ENCODE measurements around the gene C16orf89. TPM values are rescaled to one million over a fixed set of nuclear protein-coding genes. Genes with fewer than 3 reads are reported as not detected.
"Not testable (repeated sequence)": the region's sequence is repeated elsewhere in the genome, so short reads cannot be mapped to it uniquely, and the experiment has no call there.

Gene C16orf89
- total RNA-seq, 1 experiment from 2014 or later: not detected

DNA sequence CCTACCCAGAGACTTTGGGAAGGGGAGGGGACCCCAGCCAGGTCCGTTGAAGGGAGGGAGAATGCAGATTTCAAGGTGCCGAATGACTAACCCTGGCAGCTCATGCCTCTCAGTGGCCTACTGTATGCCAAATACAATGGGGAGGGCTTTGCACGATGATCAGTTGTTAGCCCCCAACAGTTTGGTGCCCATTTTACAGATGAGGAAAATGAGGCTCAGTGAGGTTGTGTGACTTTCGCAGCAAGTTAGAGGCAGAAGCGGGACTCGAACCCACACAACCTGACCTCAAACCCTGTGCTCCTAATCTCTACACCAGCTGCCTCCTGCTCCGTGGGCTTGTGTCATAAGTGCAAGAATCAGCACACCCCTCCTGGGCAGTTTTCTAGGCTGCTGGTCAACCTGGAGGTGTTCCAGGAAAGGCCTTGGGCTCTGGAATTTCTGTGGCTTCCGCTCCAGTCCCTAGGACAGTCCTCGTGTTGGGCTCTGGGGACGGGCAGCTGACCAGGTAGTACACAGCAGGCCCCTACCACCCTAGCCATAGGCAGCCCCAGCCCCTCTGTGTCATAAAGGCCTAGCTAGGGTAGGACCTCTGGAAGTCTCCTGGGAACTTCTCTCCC lies 20.1 kb downstream of the C16orf89 start:
- Histone ChIP-seq H3K9me3 (ENCODE audit: low read depth, low read length, poor library complexity, severe bottlenecking) (no peaks in the 10 kb centered on the region), H3K4me1 (ENCODE audit: insufficient read depth, low read length, poor library complexity, severe bottlenecking) (no peaks in the 10 kb centered on the region), H3K4me3 (ENCODE audit: low read depth, low read length, poor library complexity, severe bottlenecking) (no peak overlapping the region), H3K27me3 (replicated peaks; ENCODE audit: insufficient read depth, low read depth, low read length, poor library complexity) (peaks cover 43% of the 10 kb centered on the region), H3K36me3 (ENCODE audit: insufficient read depth, low read length, poor library complexity, severe bottlenecking) (no peaks in the 10 kb centered on the region), H3K27ac (ENCODE audit: low read depth, low read length, poor library complexity, severe bottlenecking) (no peak overlapping the region)
- intact Hi-C loops (cut with micrococcal nuclease; ENCODE audit: unreplicated experiment): no loop called here
- no TSS peak for BruUV-seq (replicated peaks)
- ChIA-PET CTCF (no interaction called here), POLR2A (ENCODE audit: low non-redundant PET) (no interaction called here)
- no peak for DNase-seq (ENCODE audit: low spot score)
- TF ChIP-seq, protein P1, sequence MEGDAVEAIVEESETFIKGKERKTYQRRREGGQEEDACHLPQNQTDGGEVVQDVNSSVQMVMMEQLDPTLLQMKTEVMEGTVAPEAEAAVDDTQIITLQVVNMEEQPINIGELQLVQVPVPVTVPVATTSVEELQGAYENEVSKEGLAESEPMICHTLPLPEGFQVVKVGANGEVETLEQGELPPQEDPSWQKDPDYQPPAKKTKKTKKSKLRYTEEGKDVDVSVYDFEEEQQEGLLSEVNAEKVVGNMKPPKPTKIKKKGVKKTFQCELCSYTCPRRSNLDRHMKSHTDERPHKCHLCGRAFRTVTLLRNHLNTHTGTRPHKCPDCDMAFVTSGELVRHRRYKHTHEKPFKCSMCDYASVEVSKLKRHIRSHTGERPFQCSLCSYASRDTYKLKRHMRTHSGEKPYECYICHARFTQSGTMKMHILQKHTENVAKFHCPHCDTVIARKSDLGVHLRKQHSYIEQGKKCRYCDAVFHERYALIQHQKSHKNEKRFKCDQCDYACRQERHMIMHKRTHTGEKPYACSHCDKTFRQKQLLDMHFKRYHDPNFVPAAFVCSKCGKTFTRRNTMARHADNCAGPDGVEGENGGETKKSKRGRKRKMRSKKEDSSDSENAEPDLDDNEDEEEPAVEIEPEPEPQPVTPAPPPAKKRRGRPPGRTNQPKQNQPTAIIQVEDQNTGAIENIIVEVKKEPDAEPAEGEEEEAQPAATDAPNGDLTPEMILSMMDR (conservative IDR thresholded peaks at IDR 0.05; ENCODE audit: low read depth, low read length): no peak
- no peak for TF ChIP-seq EZH2 (IDR thresholded peaks at IDR 0.05; ENCODE audit: borderline replicate concordance, low read depth, low read length, poor library complexity, severe bottlenecking)

DNA sequence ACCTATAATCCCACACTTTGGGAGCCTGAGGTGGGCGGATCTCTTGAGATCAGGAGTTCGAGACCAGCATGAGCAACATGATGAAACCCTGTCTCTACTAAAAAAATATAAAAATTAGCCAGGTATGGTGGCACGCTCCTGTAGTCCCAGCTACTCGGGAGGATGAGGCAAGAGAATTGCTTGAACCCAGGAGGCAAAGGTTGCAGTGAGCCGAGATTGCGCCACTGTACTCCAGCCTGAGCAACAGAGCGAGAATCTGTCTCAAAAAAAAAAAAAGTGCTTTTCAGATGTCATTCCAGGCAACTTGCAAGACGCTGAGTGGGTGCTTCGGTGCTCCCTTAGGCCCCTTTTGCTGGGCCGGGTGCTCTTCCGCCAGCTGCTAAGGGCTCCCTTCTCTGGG lies 21.2 kb downstream of the C16orf89 start:
- DNase-seq (ENCODE audit: low spot score); H3K36me3 ChIP-seq (ENCODE audit: insufficient read depth, low read length, poor library complexity, severe bottlenecking); POLR2A ChIA-PET (ENCODE audit: low non-redundant PET); H3K27ac ChIP-seq (ENCODE audit: low read depth, low read length, poor library complexity, severe bottlenecking); CTCF ChIA-PET; H3K4me3 ChIP-seq (ENCODE audit: low read depth, low read length, poor library complexity, severe bottlenecking); BruUV-seq (replicated peaks); H3K9me3 ChIP-seq (ENCODE audit: low read depth, low read length, poor library complexity, severe bottlenecking); intact Hi-C loops (cut with micrococcal nuclease; ENCODE audit: unreplicated experiment); H3K4me1 ChIP-seq (ENCODE audit: insufficient read depth, low read length, poor library complexity, severe bottlenecking): not testable (repeated sequence)
- peaks cover 48% of the 10 kb centered on the region for H3K27me3 ChIP-seq (replicated peaks; ENCODE audit: insufficient read depth, low read depth, low read length, poor library complexity)

DNA sequence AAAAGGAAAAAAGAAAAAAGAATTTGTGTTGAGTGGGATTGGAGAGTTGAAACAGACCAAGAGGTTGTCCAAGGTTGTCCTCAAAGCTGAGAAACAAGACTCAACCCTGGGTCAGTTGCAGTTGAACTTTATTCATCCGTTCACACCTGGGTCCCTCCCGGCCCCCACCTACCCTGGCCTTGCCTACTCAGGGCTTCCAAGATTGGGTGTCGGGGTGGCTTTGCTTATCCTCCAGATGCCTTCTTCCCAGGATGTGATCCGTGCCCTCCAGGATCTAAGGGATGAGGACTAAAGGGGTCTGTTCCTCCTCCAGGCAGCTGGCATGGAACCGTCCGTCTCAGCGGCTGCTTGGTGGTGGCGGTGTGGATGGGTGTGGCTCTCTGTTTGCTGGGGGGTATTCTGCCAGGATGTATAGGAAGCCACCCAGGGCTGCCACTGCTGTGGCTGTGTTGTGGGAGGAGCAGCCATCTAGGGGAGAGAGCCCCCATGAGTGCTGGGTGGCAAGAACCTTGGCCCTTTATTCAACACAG lies 21.7 kb downstream of the C16orf89 start:
- no peak for TF ChIP-seq EZH2 (IDR thresholded peaks at IDR 0.05; ENCODE audit: borderline replicate concordance, low read depth, low read length, poor library complexity, severe bottlenecking)
- TF ChIP-seq, protein P1 (conservative IDR thresholded peaks at IDR 0.05; ENCODE audit: low read depth, low read length): no peak
- ChIA-PET CTCF (no interaction called here), POLR2A (ENCODE audit: low non-redundant PET) (no interaction called here)
- no peaks in the 10 kb centered on the region for H3K9me3 ChIP-seq (ENCODE audit: low read depth, low read length, poor library complexity, severe bottlenecking)
- DNase-seq (ENCODE audit: low spot score): no peak
- BruUV-seq (replicated peaks): no TSS peak
- H3K4me1 ChIP-seq (ENCODE audit: insufficient read depth, low read length, poor library complexity, severe bottlenecking): no peaks in the 10 kb centered on the region
- H3K27ac ChIP-seq (ENCODE audit: low read depth, low read length, poor library complexity, severe bottlenecking): no peak overlapping the region
- intact Hi-C loops (cut with micrococcal nuclease; ENCODE audit: unreplicated experiment): no loop called here
- H3K36me3 ChIP-seq (ENCODE audit: insufficient read depth, low read length, poor library complexity, severe bottlenecking): no peaks in the 10 kb centered on the region
- H3K4me3 ChIP-seq (ENCODE audit: low read depth, low read length, poor library complexity, severe bottlenecking): no peak overlapping the region
- H3K27me3 ChIP-seq (replicated peaks; ENCODE audit: insufficient read depth, low read depth, low read length, poor library complexity): peaks cover 44% of the 10 kb centered on the region

All from A673 (cell line).